HG03442 (cell line): ENCODE measurements around the gene SLF2.

Source experiments
- ATAC-seq: cut with Tn5 transposase; IDR thresholded peaks from one replicate; pipeline ENCODE4 v1.9.1; 2021; ENCODE audit warnings: mild to moderate bottlenecking, moderate library complexity; ENCODE audit not compliant: unreplicated experiment

The SLF2 gene

GRCh38 chr10:100912605-100913469, at the start of gene SLF2:
Gene SLF2 (plus strand): TSS chr10:100912963. CDS start chr10:100913111, 148 bp downstream.
- peak; percentile 91 for ATAC-seq

- ATAC-seq, result no peak
These were observed 49.3 kb upstream of the SLF2 start for GRCh38 chr10:100863433-100863832.

GRCh38 chr10:100864036-100864885, 48.5 kb upstream of the SLF2 start:
- no peak for ATAC-seq

- ATAC-seq, result no peak
These were observed 47.8 kb upstream of the SLF2 start for GRCh38 chr10:100864978-100865377.

GRCh38 chr10:100866010-100866409, 46.8 kb upstream of the SLF2 start:
- no peak for ATAC-seq

- ATAC-seq, result no peak
These were observed 46.1 kb upstream of the SLF2 start for GRCh38 chr10:100866575-100867098.

GRCh38 chr10:100867261-100867963, 45.4 kb upstream of the SLF2 start:
- ATAC-seq, result no peak

- ATAC-seq, result no peak
These were observed 44.4 kb upstream of the SLF2 start for GRCh38 chr10:100868382-100868781.

GRCh38 chr10:100869399-100869798, 43.4 kb upstream of the SLF2 start:
- no peak for ATAC-seq

GRCh38 chr10:100872034-100872791, 40.5 kb upstream of the SLF2 start:
- ATAC-seq, result no peak

GRCh38 chr10:100873146-100873826, 39.5 kb upstream of the SLF2 start:
- ATAC-seq, result no peak

GRCh38 chr10:100873827-100874326, 38.9 kb upstream of the SLF2 start:
- no peak for ATAC-seq

GRCh38 chr10:100874702-100875483, 37.9 kb upstream of the SLF2 start:
- no peak for ATAC-seq

GRCh38 chr10:100875484-100876166, 37.1 kb upstream of the SLF2 start:
- no peak for ATAC-seq

GRCh38 chr10:100876585-100877460, 35.9 kb upstream of the SLF2 start:
- ATAC-seq, result no peak

- ATAC-seq, result no peak
These were observed 35.3 kb upstream of the SLF2 start for GRCh38 chr10:100877461-100877850.

- ATAC-seq, result no peak
These were observed 34.4 kb upstream of the SLF2 start for GRCh38 chr10:100878291-100878910.
